K562 (cell line): ENCODE results near the gene TRERF1. TPM values are rescaled to one million over a fixed set of nuclear protein-coding genes. Genes with fewer than 3 reads are reported as not detected.

ENCODE experiments used
- AFF4 ChIP-seq: sonication (generic); formaldehyde crosslinking; IDR thresholded peaks from 2 replicates; pipeline ENCODE4 v1.8.0; 2023; ENCODE audit warnings: mild to moderate bottlenecking, missing genetic modification reagents
- ATF4 ChIP-seq: fragments of 450-650 bp; formaldehyde crosslinking; IDR thresholded peaks from 2 replicates; pipeline ENCODE4 v1.4.0; 2022; ENCODE audit warnings: mild to moderate bottlenecking, moderate library complexity
- CHAMP1 ChIP-seq: fragments of 450-650 bp; IDR thresholded peaks from 2 replicates; pipeline ENCODE4 v1.6.1; 2016; ENCODE audit warnings: mild to moderate bottlenecking
- PBX2 ChIP-seq, 2 experiments: IDR thresholded peaks in 1 of 2; conservative IDR thresholded peaks in 1 of 2; 2 replicates each; pipeline ENCODE4 v1.6.1; 2016; ENCODE audit warnings: low read depth in 2 of 2, mild to moderate bottlenecking in 1 of 2, missing compliant biosample characterization in 1 of 2, missing genetic modification characterization in 1 of 2, moderate library complexity in 1 of 2
- PRDM10 ChIP-seq: fragments of 450-650 bp; IDR thresholded peaks from 2 replicates; pipeline ENCODE4 v1.6.1; 2018; ENCODE audit not compliant: partially characterized antibody
- SOX6 ChIP-seq: fragments of 450-650 bp; IDR thresholded peaks from 2 replicates; pipeline ENCODE4 v1.6.1; 2014; ENCODE audit warnings: mild to moderate bottlenecking
- SPI1 ChIP-seq: IDR thresholded peaks from 2 replicates; pipeline ENCODE4 v1.6.1; 2011; ENCODE audit warnings: low read depth, low read length, control low read depth, borderline replicate concordance
- ZBTB17 ChIP-seq: fragments of 450-650 bp; formaldehyde crosslinking; IDR thresholded peaks from 2 replicates; pipeline ENCODE4 v1.4.0; 2020; ENCODE audit warnings: mild to moderate bottlenecking
- ZNF282 ChIP-seq: sonication (generic); formaldehyde crosslinking; IDR thresholded peaks from 2 replicates; pipeline ENCODE4 v1.8.1; 2023; ENCODE audit warnings: missing genetic modification reagents
- ZNF785 ChIP-seq: fragments of 250-450 bp; sonication (Bioruptor Pico); IDR thresholded peaks from 2 replicates; pipeline ENCODE4 v1.4.0; 2020; ENCODE audit warnings: mild to moderate bottlenecking
- ZSCAN32 ChIP-seq: fragments of 450-650 bp; formaldehyde crosslinking; IDR thresholded peaks from 2 replicates; pipeline ENCODE4 v1.4.0; 2020; ENCODE audit warnings: mild to moderate bottlenecking, moderate library complexity
- polyA plus RNA-seq, 8 experiments: library from polyadenylated mRNA; depleted of rRNA in 4 of 8; stranded (reverse) in 5 of 8; unstranded in 3 of 8; fragments of >200 nt; fragmentation: Nextera tagmentation in 2 of 8; fragmentation: Illumina TruSeq in 1 of 8; extraction: Ambion mirVana in 2 of 8; extraction: Trizol in 1 of 8; gene quantifications; 2 replicates each; pipeline versions ENCODE4 v1.2.1 to v1.2.3, GENCODE V29; 2011 to 2014; ENCODE audit warnings: inconsistent platforms in 1 of 8, missing spikeins in 1 of 8
- total RNA-seq, 7 experiments: library from RNA; depleted of rRNA in 6 of 7; stranded (reverse); fragments of >200 nt in 6 of 7; fragmentation: Illumina TruSeq in 2 of 7; extraction: Trizol in 2 of 7; gene quantifications; 2 replicates each; pipeline versions ENCODE4 v1.2.1 to v1.2.3, GENCODE V29; 2011 to 2021; ENCODE audit warnings: low replicate concordance in 1 of 7

TRERF1 gene
- total and polyA plus RNA-seq, 9 of the 15 experiments (the other 6 are each of a cell fraction or from before 2014, with no cell fraction given): 0.04 to 0.20 (median 0.07) TPM; not detected in 3

- TF ChIP-seq ZNF282 (CRISPR knock-in tag) (no peak), PBX2 (CRISPR knock-in tag; IDR thresholded peaks at IDR 0.05; ENCODE audit: low read depth) (peak; percentile 51; the same call in 1 of the 2 replicates), PBX2 (tag; conservative IDR thresholded peaks at IDR 0.05; ENCODE audit: low read depth) (peak; percentile 61), ATF4 (CRISPR knock-in tag) (no peak), ZBTB17 (no peak), SOX6 (no peak), ZSCAN32 (CRISPR knock-in tag) (no peak), ZNF785 (no peak), AFF4 (CRISPR knock-in tag) (no peak), PRDM10 (peak; percentile 87), CHAMP1 (no peak), SPI1 (0 out of 2 replicates have a peak, but pooled peaks have one; percentile 19)
Observed at GRCh38 chr6:42182101-42182500, 269.6 kb downstream of the TRERF1 start (continued).
